GM12891 (cell line): ENCODE measurements around the gene CTAGE9.

Experiments used
- PAX5 ChIP-seq: IDR thresholded peaks from 2 replicates; pipeline ENCODE4 v1.6.1; 2011; ENCODE audit warnings: low read length, moderate library complexity, mild to moderate bottlenecking; ENCODE audit not compliant: insufficient read depth, severe bottlenecking
- POLR2A ChIP-seq: IDR thresholded peaks from 2 replicates; pipeline ENCODE4 v1.6.1; 2011; ENCODE audit warnings: low read depth, low read length, control low read depth
- POLR2AphosphoS5 ChIP-seq: IDR thresholded peaks from 2 replicates; pipeline ENCODE4 v1.6.1; 2011; ENCODE audit warnings: low read depth, low read length, control low read depth
- POU2F2 ChIP-seq: IDR thresholded peaks from 2 replicates; pipeline ENCODE4 v1.6.1; 2011; ENCODE audit warnings: low read depth, mild to moderate bottlenecking, control low read depth, low read length, moderate library complexity
- SPI1 ChIP-seq: IDR thresholded peaks from 2 replicates; pipeline ENCODE4 v1.6.1; 2011; ENCODE audit warnings: low read depth, low read length, control low read depth
- TAF1 ChIP-seq: IDR thresholded peaks from 2 replicates; pipeline ENCODE4 v1.6.1; 2011; ENCODE audit warnings: low read depth, low read length, control low read depth

GRCh38 chr6:131731224-131731623 is 20.4 kb upstream of the CTAGE9 start:
- no peak for TF ChIP-seq POLR2A
- no peak for TF ChIP-seq POLR2AphosphoS5
- no peak for TF ChIP-seq SPI1
- no peak for TF ChIP-seq TAF1
- TF ChIP-seq POU2F2: no peak
- no peak for TF ChIP-seq PAX5
